Stimulated activated effector memory CD8-positive, alpha-beta T cell treated with anti-CD3 and anti-CD28 coated beads, Interleukin-12 subunit alpha, Interleukin-12 subunit beta, amount 100 ng/mL, for 72 hours (primary cell): ENCODE measurements around the gene PRORP.
"Not testable (repeated sequence)": the region's sequence is repeated elsewhere in the genome, so short reads cannot be mapped to it uniquely, and the experiment has no call there.

Source experiments
- ATAC-seq: fragments of 150-1000 bp; cut with Tn5 transposase; 2 replicates; pipeline ENCODE4 v1.10.0; 2021
- DNase-seq, 2 donors: peaks; one replicate each; pipeline ENCODE4 v3.0.0; 2021 to 2022; ENCODE audit warnings: low spot score in 2 of 2
- H3K27ac Mint-ChIP-seq: one replicate; pipeline ENCODE4 v1.8.0; 2022; ENCODE audit warnings: mild to moderate bottlenecking, mixed read lengths
- H3K36me3 Mint-ChIP-seq: one replicate; pipeline ENCODE4 v1.8.0; 2022; ENCODE audit warnings: mild to moderate bottlenecking, mixed read lengths
- H3K4me1 Mint-ChIP-seq: one replicate; pipeline ENCODE4 v1.8.0; 2022; ENCODE audit warnings: mixed read lengths
- H3K4me3 Mint-ChIP-seq: one replicate; pipeline ENCODE4 v1.8.0; 2022; ENCODE audit warnings: mild to moderate bottlenecking, mixed read lengths
- H3K9me3 Mint-ChIP-seq: one replicate; pipeline ENCODE4 v1.8.0; 2022; ENCODE audit warnings: mixed read lengths

Gene PRORP

GRCh38 chr14:35121887-35122695 is at the start of gene PRORP, which contains the start of gene PPP2R3C:
Gene PRORP (plus strand): TSS chr14:35122552. CDS start chr14:35123246, 694 bp downstream.
Gene PPP2R3C (minus strand): TSS chr14:35121990. CDS start chr14:35121959, 31 bp downstream.
- DNase-seq (peak; percentile 78 to 93), ATAC-seq (peak; percentile 92)
- Mint-ChIP-seq H3K36me3 (peaks cover 60% of the 10 kb centered on the region), H3K9me3 (no peaks in the 10 kb centered on the region), H3K27ac (peak within 1 kb of the TSS; percentile 99), H3K4me1 (peaks cover 62% of the 10 kb centered on the region), H3K4me3 (peak within 1 kb of the TSS; percentile 86)

- ATAC-seq (no peak), DNase-seq (no peak)
- H3K36me3 Mint-ChIP-seq = peaks cover 49% of the 10 kb centered on the region
- H3K27ac Mint-ChIP-seq = no peak overlapping the region
- no peaks in the 10 kb centered on the region for H3K9me3 Mint-ChIP-seq
- no peaks in the 10 kb centered on the region for H3K4me1 Mint-ChIP-seq
- H3K4me3 Mint-ChIP-seq = no peak overlapping the region
Observed at GRCh38 chr14:35073486-35073885, 48.9 kb upstream of the PRORP start.

GRCh38 chr14:35078082-35078481 is 44.3 kb upstream of the PRORP start:
- peaks cover 54% of the 10 kb centered on the region for H3K36me3 Mint-ChIP-seq
- H3K9me3 Mint-ChIP-seq = no peaks in the 10 kb centered on the region
- H3K4me3 Mint-ChIP-seq = no peak overlapping the region
- peak overlapping the region; percentile 46 for H3K27ac Mint-ChIP-seq
- no peak for ATAC-seq
- H3K4me1 Mint-ChIP-seq = no peaks in the 10 kb centered on the region
- no peak for DNase-seq

GRCh38 chr14:35079742-35080141 is 42.6 kb upstream of the PRORP start:
- H3K27ac Mint-ChIP-seq = peak overlapping the region; percentile 46

GRCh38 chr14:35083530-35084150 is 38.7 kb upstream of the PRORP start:
- no peak for DNase-seq
- no peaks in the 10 kb centered on the region for H3K9me3 Mint-ChIP-seq
- H3K4me3 Mint-ChIP-seq = no peak overlapping the region
- no peaks in the 10 kb centered on the region for H3K4me1 Mint-ChIP-seq
- H3K27ac Mint-ChIP-seq = peak overlapping the region; percentile 64
- peaks cover 92% of the 10 kb centered on the region for H3K36me3 Mint-ChIP-seq
- no peak for ATAC-seq

More at GRCh38 chr14:35079742-35080141, 42.6 kb upstream of the PRORP start:
- no peaks in the 10 kb centered on the region for H3K9me3 Mint-ChIP-seq
- no peak for ATAC-seq
- no peaks in the 10 kb centered on the region for H3K4me1 Mint-ChIP-seq
- peaks cover 69% of the 10 kb centered on the region for H3K36me3 Mint-ChIP-seq
- H3K4me3 Mint-ChIP-seq = no peak overlapping the region
- no peak for DNase-seq

- Mint-ChIP-seq H3K27ac (no peak overlapping the region), H3K36me3 (peaks cover 95% of the 10 kb centered on the region), H3K9me3 (no peaks in the 10 kb centered on the region), H3K4me3 (no peak overlapping the region), H3K4me1 (no peaks in the 10 kb centered on the region)
- DNase-seq = no peak
- no peak for ATAC-seq
Observed at GRCh38 chr14:35085441-35085840, 36.9 kb upstream of the PRORP start.

- H3K36me3 Mint-ChIP-seq = peaks cover 100% of the 10 kb centered on the region
- H3K4me1 Mint-ChIP-seq = no peaks in the 10 kb centered on the region
- no peaks in the 10 kb centered on the region for H3K9me3 Mint-ChIP-seq
- H3K27ac Mint-ChIP-seq = peak overlapping the region; percentile 68
- ATAC-seq (no peak), DNase-seq (no peak)
- H3K4me3 Mint-ChIP-seq = no peak overlapping the region
Observed at GRCh38 chr14:35088514-35088913, 33.8 kb upstream of the PRORP start.

GRCh38 chr14:35094645-35095044 is 27.7 kb upstream of the PRORP start:
- H3K4me3 Mint-ChIP-seq, H3K4me1 Mint-ChIP-seq, H3K27ac Mint-ChIP-seq, H3K9me3 Mint-ChIP-seq, DNase-seq, ATAC-seq: not testable (repeated sequence)
- H3K36me3 Mint-ChIP-seq = peaks cover 100% of the 10 kb centered on the region

- Mint-ChIP-seq H3K4me3 (no peak overlapping the region), H3K4me1 (peaks cover 8% of the 10 kb centered on the region), H3K9me3 (no peaks in the 10 kb centered on the region), H3K36me3 (peaks cover 98% of the 10 kb centered on the region), H3K27ac (no peak overlapping the region)
- no peak for DNase-seq
- no peak for ATAC-seq
Observed at GRCh38 chr14:35107866-35108265, 14.5 kb upstream of the PRORP start.

- DNase-seq (no peak), ATAC-seq (no peak)
- Mint-ChIP-seq H3K9me3 (no peaks in the 10 kb centered on the region), H3K4me3 (no peak overlapping the region), H3K27ac (peak overlapping the region; percentile 14), H3K4me1 (peaks cover 32% of the 10 kb centered on the region), H3K36me3 (peaks cover 99% of the 10 kb centered on the region)
Observed at GRCh38 chr14:35112641-35113040, 9.7 kb upstream of the PRORP start.

GRCh38 chr14:35113308-35113950 is 8.9 kb upstream of the PRORP start:
- H3K4me3 Mint-ChIP-seq = no peak overlapping the region
- H3K36me3 Mint-ChIP-seq = peaks cover 91% of the 10 kb centered on the region
- peaks cover 39% of the 10 kb centered on the region for H3K4me1 Mint-ChIP-seq
- no peak for DNase-seq
- ATAC-seq = no peak
- no peaks in the 10 kb centered on the region for H3K9me3 Mint-ChIP-seq
- H3K27ac Mint-ChIP-seq = peak overlapping the region; percentile 14

- peaks cover 91% of the 10 kb centered on the region for H3K36me3 Mint-ChIP-seq
- no peaks in the 10 kb centered on the region for H3K9me3 Mint-ChIP-seq
- H3K4me3 Mint-ChIP-seq = no peak overlapping the region
- no peak for ATAC-seq
- no peak for DNase-seq
- peaks cover 45% of the 10 kb centered on the region for H3K4me1 Mint-ChIP-seq
- no peak overlapping the region for H3K27ac Mint-ChIP-seq
Observed at GRCh38 chr14:35114036-35114435, 8.3 kb upstream of the PRORP start.

- no peak for ATAC-seq
- Mint-ChIP-seq H3K27ac (peak overlapping the region; percentile 24), H3K9me3 (no peaks in the 10 kb centered on the region)
Observed at GRCh38 chr14:35116242-35116641, 6.1 kb upstream of the PRORP start.

GRCh38 chr14:35117112-35117511 is 5.2 kb upstream of the PRORP start:
- Mint-ChIP-seq H3K27ac (peak overlapping the region; percentile 24), H3K4me3 (no peak overlapping the region), H3K9me3 (no peaks in the 10 kb centered on the region), H3K36me3 (peaks cover 91% of the 10 kb centered on the region), H3K4me1 (peaks cover 57% of the 10 kb centered on the region)
- no peak for DNase-seq
- no peak for ATAC-seq

More at GRCh38 chr14:35116242-35116641, 6.1 kb upstream of the PRORP start:
- H3K4me3 Mint-ChIP-seq = no peak overlapping the region
- no peak for DNase-seq
- H3K4me1 Mint-ChIP-seq = peaks cover 62% of the 10 kb centered on the region
- peaks cover 91% of the 10 kb centered on the region for H3K36me3 Mint-ChIP-seq

- H3K36me3 Mint-ChIP-seq = peaks cover 62% of the 10 kb centered on the region
- peak overlapping the region; percentile 99 for H3K27ac Mint-ChIP-seq
- peak overlapping the region; percentile 86 for H3K4me3 Mint-ChIP-seq
- peak in 1 of 2 donors; percentile 51 for DNase-seq
- peaks cover 65% of the 10 kb centered on the region for H3K4me1 Mint-ChIP-seq
- ATAC-seq = no peak
- no peaks in the 10 kb centered on the region for H3K9me3 Mint-ChIP-seq
Observed at GRCh38 chr14:35121026-35121886, 1.1 kb upstream of the PRORP start.
